ENCODE measurements around the gene SCFD2. TPM values are rescaled to one million over a fixed set of nuclear protein-coding genes. Genes with fewer than 3 reads are reported as not detected.

The SCFD2 gene
- total RNA-seq, 1 experiment from 2014 or later, result 36.6 TPM

DNA sequence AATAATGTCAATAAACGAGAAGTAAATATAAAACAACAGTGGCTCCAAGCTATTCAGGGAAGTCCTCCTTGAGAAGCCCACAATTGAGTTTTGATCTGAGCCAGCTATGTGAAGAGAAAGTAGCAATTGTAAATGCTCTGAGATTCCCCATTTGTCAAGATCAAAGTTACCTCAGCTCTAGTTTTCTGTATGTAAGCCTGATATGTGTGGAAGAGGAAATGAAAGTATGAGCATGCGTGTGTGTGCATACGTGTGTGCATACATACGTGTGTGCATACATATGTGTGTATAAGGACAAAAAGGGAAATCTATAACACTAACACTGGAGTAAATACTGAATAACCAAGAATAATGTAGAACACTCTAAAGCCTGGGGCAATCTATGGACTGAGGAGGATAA is 130.3 kb downstream of the SCFD2 start:
- Histone ChIP-seq H3F3A (ENCODE audit: low read length, unreplicated experiment) (no peaks in the 10 kb centered on the region), H3K27ac (ENCODE audit: low read length) (no peak overlapping the region), H3K4me1 (ENCODE audit: insufficient read depth, low read length) (no peaks in the 10 kb centered on the region), H3K4me2 (ENCODE audit: low read length) (no peak overlapping the region), H2AFZ (ENCODE audit: low read length) (no peak overlapping the region), H3K27me3 (ENCODE audit: low read length) (no peaks in the 10 kb centered on the region), H3K4me3 (ENCODE audit: low read length) (no peak overlapping the region), H3K9me3 (ENCODE audit: low read length) (no peaks in the 10 kb centered on the region), H4K20me1 (ENCODE audit: low read length) (no peaks in the 10 kb centered on the region), H3K36me3 (ENCODE audit: low read depth, low read length) (0 out of 2 replicates have a peak, but pooled peaks cover 2% of the 10 kb centered on the region), H3K9ac (ENCODE audit: low read length) (no peak overlapping the region), H3K79me2 (ENCODE audit: low read length) (no peaks in the 10 kb centered on the region), H3K9me2 (replicated peaks; ENCODE audit: low read length) (no peaks in the 10 kb centered on the region)
- ChIA-PET POLR2A (ENCODE audit: unreplicated experiment) (no interaction called here), CTCF (no interaction called here)
- no peak for DNase-seq
- BruUV-seq (replicated peaks), result no TSS peak
- intact Hi-C loops (cut with micrococcal nuclease), result no loop called here
- no peak for TF ChIP-seq EZH2 (IDR thresholded peaks at IDR 0.05; ENCODE audit: low read length, unreplicated experiment)
- TF ChIP-seq, protein P1, sequence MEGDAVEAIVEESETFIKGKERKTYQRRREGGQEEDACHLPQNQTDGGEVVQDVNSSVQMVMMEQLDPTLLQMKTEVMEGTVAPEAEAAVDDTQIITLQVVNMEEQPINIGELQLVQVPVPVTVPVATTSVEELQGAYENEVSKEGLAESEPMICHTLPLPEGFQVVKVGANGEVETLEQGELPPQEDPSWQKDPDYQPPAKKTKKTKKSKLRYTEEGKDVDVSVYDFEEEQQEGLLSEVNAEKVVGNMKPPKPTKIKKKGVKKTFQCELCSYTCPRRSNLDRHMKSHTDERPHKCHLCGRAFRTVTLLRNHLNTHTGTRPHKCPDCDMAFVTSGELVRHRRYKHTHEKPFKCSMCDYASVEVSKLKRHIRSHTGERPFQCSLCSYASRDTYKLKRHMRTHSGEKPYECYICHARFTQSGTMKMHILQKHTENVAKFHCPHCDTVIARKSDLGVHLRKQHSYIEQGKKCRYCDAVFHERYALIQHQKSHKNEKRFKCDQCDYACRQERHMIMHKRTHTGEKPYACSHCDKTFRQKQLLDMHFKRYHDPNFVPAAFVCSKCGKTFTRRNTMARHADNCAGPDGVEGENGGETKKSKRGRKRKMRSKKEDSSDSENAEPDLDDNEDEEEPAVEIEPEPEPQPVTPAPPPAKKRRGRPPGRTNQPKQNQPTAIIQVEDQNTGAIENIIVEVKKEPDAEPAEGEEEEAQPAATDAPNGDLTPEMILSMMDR (conservative IDR thresholded peaks at IDR 0.05; ENCODE audit: low read depth, low read length), result no peak
- TF ChIP-seq EZH2phosphoT487 (IDR thresholded peaks at IDR 0.05; ENCODE audit: borderline replicate concordance, low read length), result no peak
- no peak for ATAC-seq

DNA sequence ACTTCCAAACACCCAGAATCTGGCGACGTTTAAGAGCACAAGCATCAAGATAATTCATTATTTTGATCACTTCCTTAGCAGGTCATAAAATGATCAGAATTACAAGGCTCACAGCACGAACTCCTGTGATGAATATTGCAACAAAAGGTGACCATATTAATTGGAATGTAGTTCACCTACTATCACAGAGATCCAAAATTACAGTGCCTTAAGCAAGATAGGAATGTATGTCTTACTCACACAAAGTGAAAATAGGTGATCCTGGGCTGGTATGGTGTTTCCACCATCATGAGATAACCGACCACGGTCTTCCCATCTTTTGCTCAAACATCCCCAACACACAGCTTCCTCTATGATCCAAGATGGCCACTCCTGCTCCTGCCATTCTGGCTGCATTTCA is 131.2 kb downstream of the SCFD2 start:
- no peak for ATAC-seq
- CTCF ChIA-PET, result no interaction called here
- H2AFZ ChIP-seq (ENCODE audit: low read length), result no peak overlapping the region

DNA sequence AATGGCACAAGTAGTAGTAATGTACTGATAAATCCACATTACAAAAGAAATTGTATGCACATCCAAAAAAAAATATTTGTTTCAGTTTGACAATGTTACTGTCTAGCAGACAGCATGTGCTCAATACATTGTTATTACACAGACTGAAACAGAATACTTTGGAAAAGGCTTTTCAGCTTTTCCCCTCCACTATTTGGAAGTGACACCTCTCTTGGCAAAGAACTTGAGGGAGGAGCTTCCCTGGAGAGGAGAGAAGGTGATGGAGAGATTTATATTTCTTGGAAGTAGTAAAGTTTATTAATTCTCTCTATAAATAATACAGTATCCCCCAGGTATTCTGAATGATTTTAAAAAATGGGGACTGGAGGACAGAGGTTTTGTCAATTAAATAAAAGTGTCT is 131.8 kb downstream of the SCFD2 start:
- ChIA-PET POLR2A (ENCODE audit: unreplicated experiment) (no interaction called here), CTCF (no interaction called here)
- DNase-seq (no peak), ATAC-seq (no peak)
- H3K27ac ChIP-seq (ENCODE audit: low read length), result no peak overlapping the region
- TF ChIP-seq, protein P1 (conservative IDR thresholded peaks at IDR 0.05; ENCODE audit: low read depth, low read length), result no peak
- no peak for TF ChIP-seq EZH2 (IDR thresholded peaks at IDR 0.05; ENCODE audit: low read length, unreplicated experiment)
- TF ChIP-seq EZH2phosphoT487 (IDR thresholded peaks at IDR 0.05; ENCODE audit: borderline replicate concordance, low read length), result no peak
- no peaks in the 10 kb centered on the region for H3F3A ChIP-seq (ENCODE audit: low read length, unreplicated experiment)
- no peak overlapping the region for H3K4me3 ChIP-seq (ENCODE audit: low read length)
- no peaks in the 10 kb centered on the region for H3K4me1 ChIP-seq (ENCODE audit: insufficient read depth, low read length)
- H3K27me3 ChIP-seq (ENCODE audit: low read length), result no peaks in the 10 kb centered on the region
- H3K79me2 ChIP-seq (ENCODE audit: low read length), result no peaks in the 10 kb centered on the region
- no peak overlapping the region for H3K4me2 ChIP-seq (ENCODE audit: low read length)
- no peak overlapping the region for H2AFZ ChIP-seq (ENCODE audit: low read length)
- no peak overlapping the region for H3K9ac ChIP-seq (ENCODE audit: low read length)
- intact Hi-C loops (cut with micrococcal nuclease), result no loop called here
- 0 out of 2 replicates have a peak, but pooled peaks cover 2% of the 10 kb centered on the region for H3K36me3 ChIP-seq (ENCODE audit: low read depth, low read length)
- no peaks in the 10 kb centered on the region for H3K9me3 ChIP-seq (ENCODE audit: low read length)
- H4K20me1 ChIP-seq (ENCODE audit: low read length), result no peaks in the 10 kb centered on the region
- no peaks in the 10 kb centered on the region for H3K9me2 ChIP-seq (replicated peaks; ENCODE audit: low read length)
- BruUV-seq (replicated peaks), result no TSS peak

More for the DNA sequence above, 131.2 kb downstream of the SCFD2 start:
- no peaks in the 10 kb centered on the region for H3K9me3 ChIP-seq (ENCODE audit: low read length)
- intact Hi-C loops (cut with micrococcal nuclease), result no loop called here
- H3K79me2 ChIP-seq (ENCODE audit: low read length), result no peaks in the 10 kb centered on the region
- TF ChIP-seq EZH2 (IDR thresholded peaks at IDR 0.05; ENCODE audit: low read length, unreplicated experiment) (no peak), EZH2phosphoT487 (IDR thresholded peaks at IDR 0.05; ENCODE audit: borderline replicate concordance, low read length) (no peak)
- TF ChIP-seq, protein P1 (conservative IDR thresholded peaks at IDR 0.05; ENCODE audit: low read depth, low read length), result no peak
- no peaks in the 10 kb centered on the region for H3K4me1 ChIP-seq (ENCODE audit: insufficient read depth, low read length)
- DNase-seq, result no peak
- no peak overlapping the region for H3K27ac ChIP-seq (ENCODE audit: low read length)
- no TSS peak for BruUV-seq (replicated peaks)
- H3K4me3 ChIP-seq (ENCODE audit: low read length), result no peak overlapping the region
- no peaks in the 10 kb centered on the region for H3K27me3 ChIP-seq (ENCODE audit: low read length)
- H3F3A ChIP-seq (ENCODE audit: low read length, unreplicated experiment), result no peaks in the 10 kb centered on the region
- H3K4me2 ChIP-seq (ENCODE audit: low read length), result no peak overlapping the region
- POLR2A ChIA-PET (ENCODE audit: unreplicated experiment), result no interaction called here
- no peaks in the 10 kb centered on the region for H3K9me2 ChIP-seq (replicated peaks; ENCODE audit: low read length)
- no peak overlapping the region for H3K9ac ChIP-seq (ENCODE audit: low read length)
- H4K20me1 ChIP-seq (ENCODE audit: low read length), result no peaks in the 10 kb centered on the region
- 0 out of 2 replicates have a peak, but pooled peaks cover 2% of the 10 kb centered on the region for H3K36me3 ChIP-seq (ENCODE audit: low read depth, low read length)

Measured in PC-3 (cell line).